ENCODE measurements around the gene SPTBN4.

SPTBN4 gene

DNA sequence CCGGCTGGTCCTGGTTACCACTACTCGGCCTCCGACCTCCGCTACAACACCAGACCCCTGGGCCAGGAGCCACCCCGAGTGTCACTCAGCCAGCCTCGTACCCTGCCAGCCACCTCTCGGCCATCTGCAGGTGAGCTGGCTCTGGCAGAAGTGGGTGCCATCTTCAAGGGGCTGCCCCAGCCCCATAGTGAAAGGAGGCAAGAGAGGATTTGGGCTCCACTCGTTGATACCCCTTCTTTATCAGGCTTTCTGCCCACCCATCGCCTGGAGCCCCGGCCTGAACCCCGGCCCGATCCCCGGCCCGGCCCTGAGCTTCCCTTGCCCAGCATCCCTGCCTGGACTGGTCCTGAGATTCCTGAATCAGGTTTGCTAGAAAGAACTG lies 141.4 kb downstream of the SPTBN4 start:
- Histone ChIP-seq H3K36me3 (ENCODE audit: control insufficient read depth, insufficient read depth, low read length) (no peaks in the 10 kb centered on the region), H3K4me1 (peaks cover 13% of the 10 kb centered on the region), H3K27me3 (ENCODE audit: control insufficient read depth, insufficient read depth, low read length) (no peaks in the 10 kb centered on the region), H3K27ac (no peak overlapping the region), H2AFZ (no peak overlapping the region), H3K4me2 (ENCODE audit: low read length) (no peak overlapping the region), H3K79me2 (no peaks in the 10 kb centered on the region), H3K4me3 (ENCODE audit: low read depth, low read length) (no peak overlapping the region), H3K9me3 (ENCODE audit: control insufficient read depth, low read length) (no peaks in the 10 kb centered on the region), H3K9ac (no peak overlapping the region)
- no peak for TF ChIP-seq CTCF (IDR thresholded peaks at IDR 0.05)

DNA sequence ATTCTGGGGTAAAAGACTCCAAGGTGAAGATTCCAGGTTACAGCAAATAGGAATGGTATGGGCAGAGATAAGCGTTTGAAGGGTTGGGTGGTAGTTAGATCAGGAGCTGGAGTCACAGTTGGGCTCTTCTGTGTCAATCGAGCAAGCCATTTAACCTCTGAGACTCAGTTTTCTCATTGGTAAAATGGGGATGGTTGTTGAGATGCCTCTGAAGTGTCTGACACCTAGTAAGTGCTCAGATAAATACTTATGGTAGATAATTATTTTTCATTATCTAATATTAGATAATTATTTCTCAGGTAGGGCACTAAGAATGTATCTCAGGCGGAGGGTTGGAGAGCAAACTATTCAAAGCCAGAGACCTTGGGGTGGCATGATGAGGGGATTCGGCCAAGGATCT lies 142.2 kb downstream of the SPTBN4 start:
- Histone ChIP-seq H3K4me1 (peaks cover 11% of the 10 kb centered on the region), H2AFZ (peak overlapping the region; percentile 65), H3K36me3 (ENCODE audit: control insufficient read depth, insufficient read depth, low read length) (no peaks in the 10 kb centered on the region), H3K79me2 (no peaks in the 10 kb centered on the region), H3K27me3 (ENCODE audit: control insufficient read depth, insufficient read depth, low read length) (no peaks in the 10 kb centered on the region), H3K4me2 (ENCODE audit: low read length) (peak overlapping the region; percentile 91), H3K9ac (no peak overlapping the region), H3K4me3 (ENCODE audit: low read depth, low read length) (peak overlapping the region; percentile 62), H3K27ac (no peak overlapping the region), H3K9me3 (ENCODE audit: control insufficient read depth, low read length) (no peaks in the 10 kb centered on the region)
- no peak for TF ChIP-seq CTCF (IDR thresholded peaks at IDR 0.05)

DNA sequence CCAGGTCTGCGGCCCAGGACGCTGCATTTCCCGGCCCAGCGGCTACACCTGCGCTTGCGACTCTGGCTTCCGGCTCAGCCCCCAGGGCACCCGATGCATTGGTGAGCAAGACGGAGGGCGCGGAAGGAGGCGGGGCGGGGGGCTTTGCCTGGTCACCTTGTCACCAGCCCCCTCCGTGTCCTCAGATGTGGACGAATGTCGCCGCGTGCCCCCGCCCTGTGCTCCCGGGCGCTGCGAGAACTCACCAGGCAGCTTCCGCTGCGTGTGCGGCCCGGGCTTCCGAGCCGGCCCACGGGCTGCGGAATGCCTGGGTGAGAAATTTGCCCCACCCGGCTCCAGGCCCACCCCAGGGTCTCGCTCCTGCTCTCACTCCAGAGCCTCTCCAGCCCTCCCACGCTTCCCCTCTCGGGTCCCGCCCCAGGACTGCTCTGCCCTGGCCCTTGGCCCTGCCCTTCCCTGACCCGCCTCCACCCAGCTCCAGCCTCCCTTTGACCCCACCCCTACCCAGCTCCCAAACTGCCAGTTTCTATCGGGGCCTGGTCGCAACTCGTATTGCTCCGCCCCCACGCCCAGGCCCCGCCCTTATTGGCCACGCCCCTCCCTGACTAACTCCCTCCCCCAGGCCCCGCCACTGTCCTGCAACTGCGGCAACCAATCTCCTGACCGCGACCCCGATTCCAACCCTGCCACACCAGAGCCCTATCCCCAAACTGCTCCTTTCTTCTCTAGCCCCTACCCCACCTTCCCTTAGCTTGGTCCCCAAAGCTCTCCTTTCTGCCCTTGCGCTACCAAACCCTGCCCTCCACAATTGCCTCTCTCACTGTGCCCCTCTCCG lies 143.0 kb downstream of the SPTBN4 start:
- Histone ChIP-seq H3K27me3 (ENCODE audit: control insufficient read depth, insufficient read depth, low read length) (no peaks in the 10 kb centered on the region), H3K9me3 (ENCODE audit: control insufficient read depth, low read length) (no peaks in the 10 kb centered on the region), H3K4me1 (peaks cover 11% of the 10 kb centered on the region), H3K9ac (no peak overlapping the region), H3K36me3 (ENCODE audit: control insufficient read depth, insufficient read depth, low read length) (no peaks in the 10 kb centered on the region), H3K4me2 (ENCODE audit: low read length) (peak overlapping the region; percentile 91), H3K27ac (peak overlapping the region; percentile 52), H3K4me3 (ENCODE audit: low read depth, low read length) (peak overlapping the region; percentile 62), H3K79me2 (no peaks in the 10 kb centered on the region), H2AFZ (peak overlapping the region; percentile 65)
- TF ChIP-seq CTCF (IDR thresholded peaks at IDR 0.05): no peak

- H3K4me3 ChIP-seq (ENCODE audit: low read depth, low read length): peak overlapping the region; percentile 62
- H3K36me3 ChIP-seq (ENCODE audit: control insufficient read depth, insufficient read depth, low read length): no peaks in the 10 kb centered on the region
- H3K27ac ChIP-seq: peak overlapping the region; percentile 52
- no peaks in the 10 kb centered on the region for H3K27me3 ChIP-seq (ENCODE audit: control insufficient read depth, insufficient read depth, low read length)
- H3K79me2 ChIP-seq: no peaks in the 10 kb centered on the region
- TF ChIP-seq CTCF (IDR thresholded peaks at IDR 0.05): no peak
- peak overlapping the region; percentile 91 for H3K4me2 ChIP-seq (ENCODE audit: low read length)
- peaks cover 11% of the 10 kb centered on the region for H3K4me1 ChIP-seq
- no peaks in the 10 kb centered on the region for H3K9me3 ChIP-seq (ENCODE audit: control insufficient read depth, low read length)
- H3K9ac ChIP-seq: no peak overlapping the region
- H2AFZ ChIP-seq: peak overlapping the region; percentile 65
These were observed 143.7 kb downstream of the SPTBN4 start for GRCh38 chr19:40610396-40611064.

Measured in parathyroid adenoma (tissue), 2 donors.